IMR-90 (cell line): Measurements from ENCODE around the gene CACNA1I.

Source experiments
- POLR2A ChIP-seq: IDR thresholded peaks from 2 replicates; pipeline ENCODE4 v1.6.1; 2012; ENCODE audit warnings: mild to moderate bottlenecking, low read depth, low read length
- TF ChIP-seq, protein P1 (sequence below): conservative IDR thresholded peaks from 2 replicates; pipeline ENCODE4 v1.5.1; 2012; ENCODE audit warnings: mild to moderate bottlenecking, low read depth, low read length, improper control_type of control experiment

DNA sequence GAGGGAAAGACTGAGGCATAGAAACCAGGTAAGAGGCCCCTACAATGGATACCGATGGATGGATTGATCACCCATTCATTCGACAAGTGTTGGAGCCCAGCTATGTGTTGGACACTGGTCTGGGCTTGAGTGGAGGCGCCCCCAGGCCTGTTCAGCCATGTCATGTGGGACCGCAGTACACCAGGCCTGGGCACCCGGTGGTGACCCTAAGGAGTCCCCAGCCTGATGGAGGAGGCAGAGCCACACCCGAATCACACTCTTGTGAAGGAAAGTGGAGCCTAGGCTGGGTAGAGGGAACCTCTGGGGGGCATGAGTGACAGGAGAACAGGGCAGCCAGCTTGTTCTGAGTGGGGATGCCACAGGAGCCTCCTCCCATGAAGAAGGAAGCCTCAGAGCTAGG is 10.2 kb downstream of the CACNA1I start:
- no peak for TF ChIP-seq POLR2A
- TF ChIP-seq, protein P1, sequence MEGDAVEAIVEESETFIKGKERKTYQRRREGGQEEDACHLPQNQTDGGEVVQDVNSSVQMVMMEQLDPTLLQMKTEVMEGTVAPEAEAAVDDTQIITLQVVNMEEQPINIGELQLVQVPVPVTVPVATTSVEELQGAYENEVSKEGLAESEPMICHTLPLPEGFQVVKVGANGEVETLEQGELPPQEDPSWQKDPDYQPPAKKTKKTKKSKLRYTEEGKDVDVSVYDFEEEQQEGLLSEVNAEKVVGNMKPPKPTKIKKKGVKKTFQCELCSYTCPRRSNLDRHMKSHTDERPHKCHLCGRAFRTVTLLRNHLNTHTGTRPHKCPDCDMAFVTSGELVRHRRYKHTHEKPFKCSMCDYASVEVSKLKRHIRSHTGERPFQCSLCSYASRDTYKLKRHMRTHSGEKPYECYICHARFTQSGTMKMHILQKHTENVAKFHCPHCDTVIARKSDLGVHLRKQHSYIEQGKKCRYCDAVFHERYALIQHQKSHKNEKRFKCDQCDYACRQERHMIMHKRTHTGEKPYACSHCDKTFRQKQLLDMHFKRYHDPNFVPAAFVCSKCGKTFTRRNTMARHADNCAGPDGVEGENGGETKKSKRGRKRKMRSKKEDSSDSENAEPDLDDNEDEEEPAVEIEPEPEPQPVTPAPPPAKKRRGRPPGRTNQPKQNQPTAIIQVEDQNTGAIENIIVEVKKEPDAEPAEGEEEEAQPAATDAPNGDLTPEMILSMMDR = no peak
